PC-3 (cell line): ENCODE results near the gene R3HDM2. TPM values are rescaled to one million over a fixed set of nuclear protein-coding genes. Genes with fewer than 3 reads are reported as not detected.

Source experiments
- ATAC-seq: fragments of 200-7000 bp; cut with Tn5 transposase; 2 replicates; pipeline ENCODE4 v1.9.1; 2020; ENCODE audit warnings: mild to moderate bottlenecking, moderate library complexity
- BruUV-seq: library from RNA; stranded (reverse); fragments of 400-500 nt; replicated peaks from 2 replicates; lab custom pipeline; 2021; lab: Mats Ljungman, UMichigan
- CTCF ChIA-PET: fragments of 300-600 bp; sonication (Branson Sonifier 250); formaldehyde crosslinking; loops from one replicate; lab custom pipeline; 2022; ENCODE audit warnings: antibody characterized with exemption; lab: Charles Lee
- POLR2A ChIA-PET: fragments of 300-600 bp; sonication (Branson Sonifier 250); formaldehyde crosslinking; loops from one replicate; lab custom pipeline; 2022; ENCODE audit warnings: antibody characterized with exemption; ENCODE audit not compliant: unreplicated experiment; lab: Charles Lee
- DNase-seq: peaks from one replicate; pipeline ENCODE4 v3.0.0-alpha.2; 2015
- H2AFZ ChIP-seq: fragments of 300-600 bp; sonication (generic); 2 replicates; pipeline ENCODE4 v1.6.0; 2016; ENCODE audit warnings: antibody characterized with exemption, low read length
- H3F3A ChIP-seq: fragments of 300-600 bp; sonication (generic); one replicate; pipeline ENCODE4 v1.6.0; 2017; ENCODE audit warnings: antibody characterized with exemption, low read length, control low read depth, mild to moderate bottlenecking; ENCODE audit not compliant: unreplicated experiment
- H3K27ac ChIP-seq: fragments of 300-600 bp; sonication (generic); 2 replicates; pipeline ENCODE4 v1.5.1; 2016; ENCODE audit warnings: mild to moderate bottlenecking, low read length
- H3K27me3 ChIP-seq: fragments of 300-600 bp; sonication (generic); 2 replicates; pipeline ENCODE4 v1.6.1; 2016; ENCODE audit warnings: low read length, mixed read lengths
- H3K36me3 ChIP-seq: fragments of 300-600 bp; sonication (generic); 2 replicates; pipeline ENCODE4 v1.6.1; 2016; ENCODE audit warnings: low read depth, mixed run types, low read length, mixed read lengths
- H3K4me1 ChIP-seq: fragments of 300-600 bp; sonication (generic); 2 replicates; pipeline ENCODE4 v1.5.1; 2016; ENCODE audit warnings: low read length; ENCODE audit not compliant: insufficient read depth
- H3K4me2 ChIP-seq: fragments of 300-600 bp; sonication (generic); 2 replicates; pipeline ENCODE4 v1.6.0; 2016; ENCODE audit warnings: low read length
- H3K4me3 ChIP-seq: fragments of 300-600 bp; sonication (generic); 2 replicates; pipeline ENCODE4 v1.5.1; 2016; ENCODE audit warnings: mild to moderate bottlenecking, low read length, mixed read lengths
- H3K79me2 ChIP-seq: fragments of 300-600 bp; sonication (generic); 2 replicates; pipeline ENCODE4 v1.6.1; 2017; ENCODE audit warnings: low read length, mixed read lengths
- H3K9ac ChIP-seq: fragments of 300-600 bp; sonication (generic); 2 replicates; pipeline ENCODE4 v1.6.0; 2016; ENCODE audit warnings: mild to moderate bottlenecking, low read length
- H3K9me2 ChIP-seq: fragments of 300-600 bp; sonication (generic); replicated peaks from 2 replicates; pipeline ENCODE4 v1.6.1; 2016; ENCODE audit warnings: mixed run types, low read length, mixed read lengths
- H3K9me3 ChIP-seq: fragments of 300-600 bp; sonication (generic); 2 replicates; pipeline ENCODE4 v1.6.1; 2016; ENCODE audit warnings: low read length, mixed read lengths
- H4K20me1 ChIP-seq: fragments of 300-600 bp; sonication (generic); 2 replicates; pipeline ENCODE4 v1.6.1; 2016; ENCODE audit warnings: low read length, mixed read lengths
- CTCF ChIP-seq: fragments of 300-600 bp; sonication (generic); conservative IDR thresholded peaks from 2 replicates; pipeline ENCODE4 v1.5.1; 2017; ENCODE audit warnings: antibody characterized with exemption, low read depth, mild to moderate bottlenecking, low read length
- EZH2 ChIP-seq: fragments of 300-600 bp; sonication (generic); IDR thresholded peaks from one replicate; pipeline ENCODE4 v1.6.1; 2017; ENCODE audit warnings: antibody characterized with exemption, mild to moderate bottlenecking, low read length; ENCODE audit not compliant: unreplicated experiment
- EZH2phosphoT487 ChIP-seq: fragments of 300-600 bp; sonication (generic); IDR thresholded peaks from 2 replicates; pipeline ENCODE4 v1.6.1; 2018; ENCODE audit warnings: mild to moderate bottlenecking, antibody characterized with exemption, low read length, borderline replicate concordance
- intact Hi-C: fragments of 100-400 bp; cut with micrococcal nuclease; formaldehyde crosslinking; loops from 2 replicates; pipeline ENCODE4 v1.9.0; 2023
- total RNA-seq: library from RNA; depleted of rRNA; stranded (reverse); fragments of >200 nt; gene quantifications from 2 replicates; pipeline ENCODE4 v1.2.3, GENCODE V29; 2014

R3HDM2 gene
- total RNA-seq, 1 experiment from 2014 or later: 14.0 TPM

- Histone ChIP-seq H3K36me3 (no peaks in the 10 kb centered on the region), H3K27me3 (no peaks in the 10 kb centered on the region), H2AFZ (no peak overlapping the region), H3K9me2 (no peaks in the 10 kb centered on the region), H3K4me1 (peaks cover 27% of the 10 kb centered on the region), H3K79me2 (no peaks in the 10 kb centered on the region), H4K20me1 (no peaks in the 10 kb centered on the region), H3F3A (peaks cover 9% of the 10 kb centered on the region), H3K9me3 (no peaks in the 10 kb centered on the region), H3K9ac (peak overlapping the region; percentile 11), H3K27ac (peak overlapping the region; percentile 79), H3K4me2 (peak overlapping the region; percentile 65), H3K4me3 (peak overlapping the region; percentile 6; the same call in 1 of the 2 replicates)
- ChIA-PET CTCF (interaction anchor here (0.9 to 1.4 kb wide), 2 partner anchors 70 to 79 kb away, joined by 5 to 6 read pairs; no protein-coding TSS in a partner anchor), POLR2A (interaction anchor here (0.5 to 0.6 kb wide), 2 partner anchors 159 to 489 kb away, joined by 3 read pairs; no protein-coding TSS in a partner anchor)
- DNase-seq (peak; percentile 92), ATAC-seq (peak; percentile 97)
- intact Hi-C loops: loop anchor here (1.0 kb wide), 1 partner anchor 80 kb away; no protein-coding TSS in a partner anchor
- TF ChIP-seq EZH2 (no peak), EZH2phosphoT487 (no peak), CTCF (no peak)
- no TSS peak for BruUV-seq
These were observed 41.8 kb downstream of the R3HDM2 start for GRCh38 chr12:57389033-57389432.

- H3K4me3 ChIP-seq: no peak overlapping the region
- DNase-seq: no peak
- no peak for ATAC-seq
- ChIA-PET CTCF (interaction anchor here (0.9 to 1.4 kb wide), 2 partner anchors 71 to 79 kb away, joined by 5 to 6 read pairs; no protein-coding TSS in a partner anchor), POLR2A (no interaction called here)
- H3K4me1 ChIP-seq: peaks cover 27% of the 10 kb centered on the region
- intact Hi-C loops: no loop called here
- H3K36me3 ChIP-seq: no peaks in the 10 kb centered on the region
- no TSS peak for BruUV-seq
- H3K27ac ChIP-seq: peak overlapping the region; percentile 79
- H2AFZ ChIP-seq: no peak overlapping the region
- H3K9me3 ChIP-seq: no peaks in the 10 kb centered on the region
- no peaks in the 10 kb centered on the region for H3K9me2 ChIP-seq
- H4K20me1 ChIP-seq: no peaks in the 10 kb centered on the region
- H3K27me3 ChIP-seq: no peaks in the 10 kb centered on the region
- H3F3A ChIP-seq: peaks cover 9% of the 10 kb centered on the region
- no peak overlapping the region for H3K9ac ChIP-seq
- H3K79me2 ChIP-seq: no peaks in the 10 kb centered on the region
- no peak for TF ChIP-seq EZH2phosphoT487
- TF ChIP-seq CTCF: no peak
- TF ChIP-seq EZH2: no peak
- H3K4me2 ChIP-seq: peak overlapping the region; percentile 65
These were observed 42.4 kb downstream of the R3HDM2 start for GRCh38 chr12:57388425-57388824.

GRCh38 chr12:57386187-57386720 lies 44.6 kb downstream of the R3HDM2 start:
- ChIA-PET CTCF (no interaction called here), POLR2A (no interaction called here)
- DNase-seq: no peak
- Histone ChIP-seq H3K27me3 (no peaks in the 10 kb centered on the region), H3K27ac (no peak overlapping the region), H3K79me2 (no peaks in the 10 kb centered on the region), H4K20me1 (no peaks in the 10 kb centered on the region), H3K9ac (no peak overlapping the region), H3K36me3 (no peaks in the 10 kb centered on the region), H3K9me3 (no peaks in the 10 kb centered on the region), H3K4me3 (no peak overlapping the region), H3F3A (peaks cover 9% of the 10 kb centered on the region), H3K9me2 (no peaks in the 10 kb centered on the region), H3K4me2 (no peak overlapping the region), H3K4me1 (peaks cover 27% of the 10 kb centered on the region), H2AFZ (no peak overlapping the region)
- no TSS peak for BruUV-seq
- intact Hi-C loops: no loop called here
- ATAC-seq: no peak
- no peak for TF ChIP-seq EZH2phosphoT487
- no peak for TF ChIP-seq EZH2
- TF ChIP-seq CTCF: no peak
